HG03342 (cell line): Measurements from ENCODE around the gene SPATA21.
"Not testable (repeated sequence)": the region's sequence is repeated elsewhere in the genome, so short reads cannot be mapped to it uniquely, and the experiment has no call there.

Experiments used
- ATAC-seq: cut with Tn5 transposase; IDR thresholded peaks from one replicate; pipeline ENCODE4 v1.9.1; 2021; ENCODE audit warnings: mild to moderate bottlenecking, moderate library complexity; ENCODE audit not compliant: unreplicated experiment

Gene SPATA21

GRCh38 chr1:16436946-16437474 lies at the start of gene SPATA21:
Gene SPATA21 (minus strand): TSS chr1:16437424. CDS start chr1:16431371, 6,053 bp downstream.
- no peak for ATAC-seq

- not testable (repeated sequence) for ATAC-seq
Measured at GRCh38 chr1:16487011-16487410, 49.8 kb upstream of the SPATA21 start.

- not testable (repeated sequence) for ATAC-seq
Measured at GRCh38 chr1:16486316-16486715, 49.1 kb upstream of the SPATA21 start.

- no peak for ATAC-seq
Measured at GRCh38 chr1:16484931-16485330, 47.7 kb upstream of the SPATA21 start.

DNA sequence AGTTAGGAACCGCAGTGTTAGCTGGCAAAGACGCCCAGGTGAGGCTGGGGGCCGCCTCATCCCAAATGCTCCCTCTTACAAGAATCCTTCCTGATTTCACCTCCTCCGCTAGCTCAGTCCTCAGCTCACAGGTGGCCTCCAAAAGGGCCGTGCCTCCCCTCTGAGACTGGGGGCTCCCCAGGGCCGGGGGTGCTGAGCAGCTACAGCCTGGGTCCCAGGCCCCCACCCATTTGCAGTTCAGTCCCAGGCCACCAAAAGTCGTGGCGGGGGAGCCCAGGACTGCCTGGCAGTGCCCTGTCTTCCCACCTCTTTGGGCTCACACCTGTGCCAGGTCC lies 47.2 kb upstream of the SPATA21 start:
- ATAC-seq = no peak

- not testable (repeated sequence) for ATAC-seq
Measured at GRCh38 chr1:16483639-16484500, 46.6 kb upstream of the SPATA21 start.

DNA sequence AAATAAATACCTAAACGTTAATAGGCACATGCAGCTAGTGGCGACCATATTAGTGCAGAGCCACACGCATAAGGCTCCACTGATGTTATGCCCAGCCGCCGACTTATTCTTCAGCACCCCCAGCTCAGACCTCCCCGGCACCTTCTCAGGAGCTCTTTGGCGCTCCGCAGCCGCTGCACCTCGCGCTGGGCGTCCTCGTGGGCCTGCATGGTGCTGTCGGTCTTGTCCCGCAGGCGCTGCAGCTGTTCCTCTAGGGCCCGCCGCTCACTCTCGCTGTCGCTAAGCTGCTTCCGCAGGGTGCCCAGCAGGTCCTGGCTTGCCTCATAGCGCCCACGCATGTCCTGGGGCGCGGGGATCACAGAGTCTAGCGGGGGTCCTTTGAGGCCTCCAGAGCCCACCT lies 45.9 kb upstream of the SPATA21 start:
- not testable (repeated sequence) for ATAC-seq

DNA sequence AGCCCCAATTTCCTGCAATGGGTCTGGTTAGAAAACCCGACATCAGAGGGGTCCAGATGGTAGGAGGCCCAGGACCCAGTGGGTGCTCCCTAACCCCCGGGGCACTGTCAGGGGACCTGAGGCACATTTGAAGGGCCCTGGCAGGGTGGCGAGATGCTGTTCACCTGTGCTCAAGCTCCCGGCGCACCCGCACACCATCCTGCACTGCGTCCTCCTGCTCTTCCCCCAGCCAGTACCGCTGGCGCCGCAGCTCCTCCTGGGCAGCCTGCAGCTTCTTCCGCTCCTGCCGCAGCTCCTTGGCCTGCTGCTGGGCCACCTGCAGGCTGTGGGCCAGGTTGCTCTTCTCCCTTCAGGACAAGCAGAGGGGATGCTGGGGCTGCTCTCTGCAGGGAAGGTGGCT lies 40.9 kb upstream of the SPATA21 start:
- no peak for ATAC-seq

- not testable (repeated sequence) for ATAC-seq
Measured at GRCh38 chr1:16475771-16476770, 38.8 kb upstream of the SPATA21 start.

DNA sequence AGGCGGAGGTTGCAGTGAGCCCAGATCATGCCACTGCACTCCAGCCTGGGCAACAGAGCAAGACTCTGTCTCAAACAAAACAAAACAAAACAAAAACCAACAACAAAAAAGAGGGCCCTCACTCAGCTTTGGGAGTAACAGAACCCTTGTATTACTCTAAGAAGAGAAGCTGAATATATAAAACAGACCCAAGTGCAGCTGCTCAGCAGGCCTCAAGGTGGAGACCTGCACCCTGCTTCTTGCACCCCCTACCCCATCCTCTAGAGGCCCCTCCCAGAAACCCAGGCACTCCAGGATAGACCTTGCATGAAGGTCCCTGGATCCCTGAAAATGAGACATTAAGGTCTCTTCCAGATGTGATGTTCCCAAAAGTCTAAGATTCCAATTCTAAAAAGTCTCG lies 37.7 kb upstream of the SPATA21 start:
- not testable (repeated sequence) for ATAC-seq

DNA sequence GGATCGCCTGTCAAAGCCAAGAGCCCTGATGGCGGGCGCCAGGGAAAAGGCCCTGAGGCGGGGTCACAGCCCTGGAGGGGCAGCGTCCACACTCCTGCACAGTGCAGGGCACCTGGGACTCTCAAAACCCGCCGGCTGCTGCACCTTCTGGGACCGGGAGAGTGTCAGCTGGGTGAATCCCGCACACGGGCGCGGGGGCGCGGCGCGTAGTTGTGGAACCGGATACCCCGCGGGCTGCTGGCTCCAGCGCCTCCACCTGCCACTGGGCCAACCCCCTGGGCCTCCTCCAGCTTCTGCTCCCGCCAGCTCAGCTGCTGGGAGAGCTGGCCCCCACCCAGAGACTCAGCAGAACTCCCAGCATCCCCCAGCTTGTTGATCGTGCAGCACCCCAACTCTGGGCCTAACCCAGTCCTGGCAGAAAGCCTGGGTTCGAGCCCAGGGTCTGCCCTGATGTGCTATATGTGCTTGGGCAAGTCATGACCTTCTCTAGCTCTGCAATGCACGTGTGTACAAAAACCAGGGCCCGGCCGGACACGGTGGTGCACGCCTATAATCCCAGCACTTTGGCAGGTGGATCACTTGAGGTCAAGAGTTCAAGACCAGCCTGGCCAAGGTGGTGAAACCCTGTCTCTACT lies 37.1 kb upstream of the SPATA21 start:
- ATAC-seq = no peak

GRCh38 chr1:16468558-16468957 lies 31.3 kb upstream of the SPATA21 start:
- no peak for ATAC-seq

DNA sequence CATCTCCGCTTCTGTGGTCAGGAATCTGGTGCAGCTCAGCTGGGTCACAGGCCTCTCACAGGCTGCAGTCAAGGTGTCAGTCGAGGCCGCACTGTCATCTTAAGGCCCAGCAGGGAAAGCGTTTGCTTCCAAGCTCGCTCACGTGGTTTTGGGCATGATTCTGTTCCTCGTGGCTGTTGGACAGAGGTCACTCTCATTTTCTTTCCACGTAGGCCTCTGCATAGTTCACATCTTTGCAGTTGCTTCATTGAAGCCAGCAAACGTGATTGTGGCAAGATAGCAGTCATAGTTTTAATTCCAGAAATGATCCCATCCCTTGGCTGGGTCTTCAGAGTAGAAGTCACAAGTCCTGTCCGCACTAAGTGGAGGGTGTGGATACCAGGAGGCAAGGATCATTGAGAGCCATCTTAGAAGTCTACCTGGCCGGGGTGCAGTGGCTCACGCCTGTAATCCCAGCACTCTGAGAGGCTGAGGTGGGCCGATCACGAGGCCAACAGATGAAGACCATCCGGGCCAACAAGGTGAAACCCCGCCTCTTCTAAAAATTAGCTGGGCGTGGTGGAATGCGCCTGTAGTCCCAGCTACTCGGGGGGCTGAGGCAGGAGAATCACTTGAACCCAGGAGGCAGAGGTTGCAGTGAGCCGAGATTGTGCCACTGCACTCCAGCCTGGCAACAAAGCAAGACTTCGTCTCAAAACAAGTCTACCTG lies 27.8 kb upstream of the SPATA21 start:
- ATAC-seq = no peak

GRCh38 chr1:16462773-16463330 lies 25.6 kb upstream of the SPATA21 start:
- no peak for ATAC-seq

DNA sequence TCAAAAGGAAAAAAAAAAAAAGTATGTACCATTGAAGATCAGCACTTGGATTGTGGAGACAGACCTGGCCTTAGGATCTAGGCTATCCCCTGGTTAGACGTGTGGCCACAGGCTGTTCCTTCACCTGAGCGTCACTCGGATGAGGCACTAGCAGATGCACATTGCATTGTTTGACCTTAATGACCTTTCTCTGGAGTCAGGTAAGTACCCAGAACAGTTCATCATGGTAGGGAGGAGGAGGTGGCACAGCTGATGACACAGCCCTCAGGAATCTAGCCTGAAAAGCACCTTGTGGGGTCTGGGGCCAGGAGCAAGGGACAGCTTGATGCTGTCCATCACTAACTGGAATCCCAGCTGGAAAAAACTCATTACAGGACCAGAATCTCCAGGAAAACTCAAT lies 24.5 kb upstream of the SPATA21 start:
- ATAC-seq = no peak

DNA sequence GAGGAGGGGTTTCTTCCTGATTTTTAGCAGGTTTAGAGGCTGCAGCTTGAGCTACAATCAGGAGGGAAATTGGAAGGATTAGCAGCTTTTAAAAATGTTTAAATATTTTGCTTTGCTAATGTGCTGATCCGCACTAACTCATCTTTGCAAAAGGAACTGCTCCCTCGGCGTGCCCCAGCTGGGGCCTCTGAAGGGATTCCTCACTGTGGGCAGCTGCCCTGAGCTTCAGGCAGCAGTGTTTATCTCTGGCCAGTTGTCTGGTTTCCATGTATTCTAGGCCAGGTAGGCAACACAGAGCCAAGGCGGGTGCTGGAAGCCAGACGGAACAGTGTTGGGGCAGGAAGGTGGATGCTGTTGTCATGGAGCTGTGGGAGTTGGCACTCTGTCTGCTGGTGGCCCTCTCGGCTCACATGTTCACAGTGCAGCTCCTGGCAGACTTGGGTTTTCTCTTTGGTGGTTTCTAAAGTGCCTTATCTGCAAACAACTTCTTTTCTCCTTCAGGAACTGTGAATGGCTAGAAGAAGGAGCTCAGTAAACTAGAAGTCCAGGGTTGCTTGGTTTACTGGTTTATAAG lies 22.2 kb upstream of the SPATA21 start:
- no peak for ATAC-seq

- ATAC-seq = no peak
Measured at GRCh38 chr1:16458831-16459230, 21.6 kb upstream of the SPATA21 start.

DNA sequence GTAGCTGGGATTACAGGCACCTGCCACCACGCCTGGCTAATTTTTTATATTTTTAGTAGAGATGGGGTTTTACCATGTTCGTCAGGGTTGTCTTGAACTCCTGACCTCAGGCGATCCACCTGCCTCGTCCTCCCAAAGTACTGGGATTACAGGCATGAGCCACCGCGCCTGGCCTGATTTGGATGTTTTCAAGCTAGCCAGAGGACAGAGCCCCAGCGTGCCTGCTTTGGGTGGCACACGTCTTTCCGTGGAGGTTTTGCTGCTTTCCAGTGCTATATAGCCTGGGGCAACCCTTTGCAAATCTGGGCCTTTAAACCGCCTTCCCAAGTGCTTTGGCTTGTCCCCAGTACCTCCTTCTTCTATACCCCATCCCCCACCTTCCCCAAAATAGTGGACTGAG lies 18.9 kb upstream of the SPATA21 start:
- not testable (repeated sequence) for ATAC-seq

DNA sequence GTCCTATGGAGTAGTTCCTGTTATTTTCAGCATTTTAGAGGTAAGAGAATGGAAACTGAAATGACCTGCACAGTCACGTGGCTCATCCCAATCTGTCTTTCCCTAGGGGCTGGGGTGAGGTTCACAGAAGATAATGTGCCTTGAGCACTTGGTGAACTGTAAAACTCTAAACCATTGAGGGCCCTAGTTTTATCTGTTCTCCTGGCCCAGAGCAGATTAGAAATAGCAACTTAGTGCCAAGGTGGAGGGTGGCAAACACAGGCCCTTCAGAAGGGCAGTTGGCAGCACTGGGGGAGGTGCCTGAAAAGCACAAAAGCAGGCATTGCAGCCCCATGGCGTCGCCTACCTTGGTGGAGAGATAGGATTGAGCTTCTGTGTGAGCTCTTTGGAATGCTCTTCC lies 17.7 kb upstream of the SPATA21 start:
- ATAC-seq = not testable (repeated sequence)
